Measurements from ENCODE around the gene SH3BGRL3.

SH3BGRL3 gene

DNA sequence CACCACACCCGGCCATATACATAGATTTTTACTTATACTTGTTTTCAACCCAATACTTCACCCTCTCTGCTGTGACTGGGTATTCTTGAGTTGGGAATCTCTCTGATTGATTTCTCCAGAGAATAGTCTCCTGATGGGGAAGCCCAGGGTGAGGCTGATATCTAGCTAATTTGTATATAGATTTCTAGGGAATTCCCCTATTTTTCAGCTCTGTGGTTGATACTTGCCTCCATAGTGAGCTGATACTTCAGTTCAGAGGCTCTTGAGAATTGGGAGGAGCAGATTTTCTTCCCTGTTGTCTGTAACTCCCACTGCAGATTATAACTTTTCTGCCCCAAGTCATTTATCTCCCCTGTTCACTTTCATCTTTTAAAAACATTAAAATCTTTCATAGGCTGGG, 14.5 kb upstream of the SH3BGRL3 start:
- no peak overlapping the region for H3K14ac ChIP-seq (ENCODE audit: low read length)
- no peak overlapping the region for H3K18ac ChIP-seq (ENCODE audit: low read length)
- no peak overlapping the region for H4K12ac ChIP-seq (ENCODE audit: low read depth, low read length)
- H3K36me3 ChIP-seq (ENCODE audit: control insufficient read depth in 1 of 2, insufficient read depth in 2 of 2, low read length in 2 of 2), result peaks cover 22 to 25% of the 10 kb centered on the region in 2 experiments
- H4K91ac ChIP-seq (ENCODE audit: low read depth, low read length), result no peak overlapping the region
- H2BK5ac ChIP-seq (ENCODE audit: low read depth, low read length, poor library complexity), result no peak overlapping the region
- H3K4ac ChIP-seq (ENCODE audit: low read depth, low read length), result no peak overlapping the region
- no peak overlapping the region for H2BK12ac ChIP-seq (ENCODE audit: low read length)
- no peak overlapping the region for H3K23ac ChIP-seq (ENCODE audit: low read length)
- H3K79me1 ChIP-seq (ENCODE audit: low read length), result no peaks in the 10 kb centered on the region
- H3K4me1 ChIP-seq (ENCODE audit: control insufficient read depth in 1 of 2, insufficient read depth in 2 of 2, low read length in 2 of 2), result no peaks in the 10 kb centered on the region
- WGBS (ENCODE audit: extremely low coverage, insufficient coverage, insufficient read length), result no CpG with 5 or more reads among the region's 1 CpG
- no peak overlapping the region for H3K27ac ChIP-seq (ENCODE audit: low read depth, low read length)
- H3K27me3 ChIP-seq (ENCODE audit: insufficient read depth, low read length), result no peaks in the 10 kb centered on the region
- no peak overlapping the region for H2AK5ac ChIP-seq (ENCODE audit: low read length)
- no peaks in the 10 kb centered on the region for H3K79me2 ChIP-seq (ENCODE audit: control insufficient read depth, insufficient read depth, low read length, poor library complexity)
- no peak overlapping the region for H2BK120ac ChIP-seq (ENCODE audit: insufficient read depth, low read length, poor library complexity)
- H3K4me2 ChIP-seq (ENCODE audit: low read length), result no peak overlapping the region
- H3K9me3 ChIP-seq (ENCODE audit: insufficient read depth, low read depth, low read length), result peaks cover 3% of the 10 kb centered on the region
- no peak for DNase-seq
- H3K9ac ChIP-seq (ENCODE audit: low read length), result no peak overlapping the region
- no peak overlapping the region for H2AFZ ChIP-seq (ENCODE audit: insufficient read depth, low read length, poor library complexity)
- H4K8ac ChIP-seq (ENCODE audit: low read depth, low read length), result no peak overlapping the region
- H3K4me3 ChIP-seq (ENCODE audit: low read depth, low read length), result no peak overlapping the region

DNA sequence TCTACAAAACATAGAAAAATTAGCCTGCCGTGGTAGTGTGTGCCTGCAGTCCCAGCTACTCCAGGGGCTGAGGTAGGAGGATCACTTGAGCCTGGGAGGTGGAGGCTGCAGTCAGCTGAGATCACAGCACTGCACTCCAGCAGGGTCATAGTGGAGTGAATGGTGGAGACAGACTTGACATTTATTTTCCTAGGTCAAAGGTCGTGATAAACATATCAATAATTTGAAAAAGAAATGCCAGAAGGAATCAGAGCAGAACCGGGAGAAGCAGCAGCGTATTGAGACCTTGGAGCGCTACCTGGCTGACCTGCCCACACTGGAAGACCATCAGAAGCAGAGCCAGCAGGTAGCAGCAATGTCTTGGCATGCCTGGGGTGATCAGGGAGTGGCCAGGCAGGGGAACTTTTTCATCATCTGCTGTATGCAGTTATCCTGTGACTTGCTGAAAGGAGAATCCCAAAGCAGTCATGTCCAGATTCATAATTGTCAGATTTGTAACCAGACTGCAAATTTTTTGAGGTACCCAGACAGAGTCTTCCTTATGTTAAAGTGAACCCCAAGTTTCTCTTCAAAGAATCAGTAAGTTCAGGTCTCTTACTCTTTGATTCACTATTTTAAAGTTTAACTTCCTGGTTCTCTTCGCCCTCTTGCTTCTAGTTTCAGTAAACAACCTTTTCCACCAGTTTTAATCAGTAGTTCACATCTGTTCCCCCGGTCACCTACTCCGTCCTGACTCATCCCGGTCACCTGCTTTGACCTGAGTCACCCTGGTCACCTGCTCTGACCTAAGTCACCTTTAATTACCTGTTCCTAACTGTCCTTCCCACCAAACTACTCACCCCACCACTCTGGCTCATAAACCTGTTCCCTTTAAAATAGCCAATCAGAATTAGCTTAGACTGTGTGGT, 11.3 kb upstream of the SH3BGRL3 start:
- Histone ChIP-seq H3K23ac (ENCODE audit: low read length) (no peak overlapping the region), H3K36me3 (ENCODE audit: control insufficient read depth in 1 of 2, insufficient read depth in 2 of 2, low read length in 2 of 2) (peaks cover 15 to 29% of the 10 kb centered on the region in 2 experiments), H3K14ac (ENCODE audit: low read length) (no peak overlapping the region), H2AFZ (ENCODE audit: insufficient read depth, low read length, poor library complexity) (no peak overlapping the region), H3K27me3 (ENCODE audit: insufficient read depth, low read length) (no peaks in the 10 kb centered on the region), H3K9ac (ENCODE audit: low read length) (no peak overlapping the region), H3K4me3 (ENCODE audit: low read depth, low read length) (no peak overlapping the region), H2BK5ac (ENCODE audit: low read depth, low read length, poor library complexity) (no peak overlapping the region), H3K4ac (ENCODE audit: low read depth, low read length) (no peak overlapping the region), H3K9me3 (ENCODE audit: insufficient read depth, low read depth, low read length) (peaks cover 3% of the 10 kb centered on the region), H4K91ac (ENCODE audit: low read depth, low read length) (peak overlapping the region; percentile 25), H3K79me1 (ENCODE audit: low read length) (no peaks in the 10 kb centered on the region), H2BK12ac (ENCODE audit: low read length) (no peak overlapping the region), H3K27ac (ENCODE audit: low read depth, low read length) (peak overlapping the region; percentile 20), H3K18ac (ENCODE audit: low read length) (no peak overlapping the region), H3K4me2 (ENCODE audit: low read length) (no peak overlapping the region), H4K12ac (ENCODE audit: low read depth, low read length) (no peak overlapping the region), H3K4me1 (ENCODE audit: control insufficient read depth in 1 of 2, insufficient read depth in 2 of 2, low read length in 2 of 2) (no peaks in the 10 kb centered on the region), H4K8ac (ENCODE audit: low read depth, low read length) (no peak overlapping the region), H3K79me2 (ENCODE audit: control insufficient read depth, insufficient read depth, low read length, poor library complexity) (no peaks in the 10 kb centered on the region), H2BK120ac (ENCODE audit: insufficient read depth, low read length, poor library complexity) (no peak overlapping the region), H2AK5ac (ENCODE audit: low read length) (no peak overlapping the region)
- no CpG with 5 or more reads among the region's 9 CpGs for WGBS (ENCODE audit: extremely low coverage, insufficient coverage, insufficient read length)
- DNase-seq, result peak; percentile 58 to 72

DNA sequence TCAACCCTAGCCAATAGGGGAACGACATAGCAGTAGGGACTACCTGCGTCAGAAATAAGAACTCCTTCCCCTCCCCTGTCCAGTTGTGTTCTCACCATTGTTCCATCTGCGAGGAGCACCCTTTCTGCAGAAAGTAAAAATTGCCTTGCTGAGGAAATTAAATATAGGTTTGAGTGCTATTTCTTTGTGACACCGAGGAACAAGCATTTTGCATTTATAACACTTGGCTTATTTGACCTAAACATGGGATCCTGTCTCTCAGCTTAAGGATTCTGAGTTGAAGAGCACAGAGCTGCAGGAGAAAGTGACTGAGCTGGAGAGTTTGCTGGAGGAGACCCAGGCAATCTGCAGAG, 10.7 kb upstream of the SH3BGRL3 start:
- no peak overlapping the region for H2BK12ac ChIP-seq (ENCODE audit: low read length)
- no peak overlapping the region for H3K9ac ChIP-seq (ENCODE audit: low read length)
- no peak overlapping the region for H2AK5ac ChIP-seq (ENCODE audit: low read length)
- no peak overlapping the region for H3K4ac ChIP-seq (ENCODE audit: low read depth, low read length)
- H3K23ac ChIP-seq (ENCODE audit: low read length), result no peak overlapping the region
- no peak overlapping the region for H4K91ac ChIP-seq (ENCODE audit: low read depth, low read length)
- no peak overlapping the region for H3K18ac ChIP-seq (ENCODE audit: low read length)
- H4K12ac ChIP-seq (ENCODE audit: low read depth, low read length), result no peak overlapping the region
- peaks cover 15 to 29% of the 10 kb centered on the region in 2 experiments for H3K36me3 ChIP-seq (ENCODE audit: control insufficient read depth in 1 of 2, insufficient read depth in 2 of 2, low read length in 2 of 2)
- DNase-seq, result no peak
- no peak overlapping the region for H3K27ac ChIP-seq (ENCODE audit: low read depth, low read length)
- H2BK5ac ChIP-seq (ENCODE audit: low read depth, low read length, poor library complexity), result no peak overlapping the region
- H3K4me3 ChIP-seq (ENCODE audit: low read depth, low read length), result no peak overlapping the region
- no peak overlapping the region for H4K8ac ChIP-seq (ENCODE audit: low read depth, low read length)
- H3K79me2 ChIP-seq (ENCODE audit: control insufficient read depth, insufficient read depth, low read length, poor library complexity), result no peaks in the 10 kb centered on the region
- H2AFZ ChIP-seq (ENCODE audit: insufficient read depth, low read length, poor library complexity), result no peak overlapping the region
- no peaks in the 10 kb centered on the region for H3K4me1 ChIP-seq (ENCODE audit: control insufficient read depth in 1 of 2, insufficient read depth in 2 of 2, low read length in 2 of 2)
- H3K14ac ChIP-seq (ENCODE audit: low read length), result no peak overlapping the region
- no peak overlapping the region for H3K4me2 ChIP-seq (ENCODE audit: low read length)
- H3K79me1 ChIP-seq (ENCODE audit: low read length), result no peaks in the 10 kb centered on the region
- WGBS (ENCODE audit: extremely low coverage, insufficient coverage, insufficient read length), result no CpG with 5 or more reads among the region's 4 CpGs
- H3K9me3 ChIP-seq (ENCODE audit: insufficient read depth, low read depth, low read length), result peaks cover 3% of the 10 kb centered on the region
- H3K27me3 ChIP-seq (ENCODE audit: insufficient read depth, low read length), result no peaks in the 10 kb centered on the region
- no peak overlapping the region for H2BK120ac ChIP-seq (ENCODE audit: insufficient read depth, low read length, poor library complexity)

DNA sequence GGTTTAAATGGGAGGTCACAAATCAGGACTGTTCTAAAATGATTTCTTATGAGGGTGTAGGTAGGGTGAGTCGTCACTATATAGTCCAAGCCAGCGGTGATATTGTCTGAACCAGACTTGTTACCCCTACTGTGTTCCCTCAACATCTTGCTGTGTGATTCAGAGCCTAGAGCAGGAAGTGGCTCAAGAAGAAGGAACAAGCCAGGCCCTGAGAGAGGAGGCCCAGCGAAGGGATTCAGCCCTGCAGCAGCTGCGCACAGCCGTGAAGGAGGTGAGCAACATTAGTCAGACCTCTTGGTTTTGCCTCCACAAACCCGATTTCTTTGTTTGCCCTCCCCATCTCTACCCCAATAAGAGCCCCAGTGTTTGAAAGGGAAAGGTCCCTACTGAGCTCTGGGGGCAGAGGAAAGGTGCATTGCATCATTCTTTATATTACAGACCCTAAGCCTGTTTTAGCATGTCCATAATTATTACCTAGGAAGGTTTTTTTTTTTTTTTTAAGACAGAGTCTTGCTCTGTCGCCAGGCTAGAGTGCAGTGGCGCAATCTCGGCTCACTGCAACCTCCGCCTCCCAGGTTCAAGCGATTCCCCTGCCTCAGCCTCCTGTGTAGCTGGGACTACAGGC, 5.0 kb upstream of the SH3BGRL3 start:
- no peak overlapping the region for H3K27ac ChIP-seq (ENCODE audit: low read depth, low read length)
- no CpG with 5 or more reads among the region's 11 CpGs for WGBS (ENCODE audit: extremely low coverage, insufficient coverage, insufficient read length)

More for the DNA sequence above, 5.0 kb upstream of the SH3BGRL3 start:
- H2BK120ac ChIP-seq (ENCODE audit: insufficient read depth, low read length, poor library complexity), result no peak overlapping the region
- H3K14ac ChIP-seq (ENCODE audit: low read length), result no peak overlapping the region
- no peak overlapping the region for H3K4me2 ChIP-seq (ENCODE audit: low read length)
- no peak overlapping the region for H3K23ac ChIP-seq (ENCODE audit: low read length)
- no peak overlapping the region for H4K8ac ChIP-seq (ENCODE audit: low read depth, low read length)
- H3K18ac ChIP-seq (ENCODE audit: low read length), result no peak overlapping the region
- H2BK5ac ChIP-seq (ENCODE audit: low read depth, low read length, poor library complexity), result no peak overlapping the region
- H3K79me2 ChIP-seq (ENCODE audit: control insufficient read depth, insufficient read depth, low read length, poor library complexity), result no peaks in the 10 kb centered on the region
- peaks cover under 1% of the 10 kb centered on the region for H3K79me1 ChIP-seq (ENCODE audit: low read length)
- no peak overlapping the region for H3K4me3 ChIP-seq (ENCODE audit: low read depth, low read length)
- H2AK5ac ChIP-seq (ENCODE audit: low read length), result no peak overlapping the region
- peaks cover 6 to 13% of the 10 kb centered on the region in 2 experiments for H3K4me1 ChIP-seq (ENCODE audit: control insufficient read depth in 1 of 2, insufficient read depth in 2 of 2, low read length in 2 of 2)
- no peaks in the 10 kb centered on the region for H3K9me3 ChIP-seq (ENCODE audit: insufficient read depth, low read depth, low read length)
- no peaks in the 10 kb centered on the region for H3K27me3 ChIP-seq (ENCODE audit: insufficient read depth, low read length)
- H3K4ac ChIP-seq (ENCODE audit: low read depth, low read length), result no peak overlapping the region
- H4K91ac ChIP-seq (ENCODE audit: low read depth, low read length), result no peak overlapping the region
- no peak overlapping the region for H2BK12ac ChIP-seq (ENCODE audit: low read length)
- peaks cover 22 to 41% of the 10 kb centered on the region in 2 experiments for H3K36me3 ChIP-seq (ENCODE audit: control insufficient read depth in 1 of 2, insufficient read depth in 2 of 2, low read length in 2 of 2)
- no peak overlapping the region for H3K9ac ChIP-seq (ENCODE audit: low read length)
- DNase-seq, result no peak
- no peak overlapping the region for H4K12ac ChIP-seq (ENCODE audit: low read depth, low read length)
- H2AFZ ChIP-seq (ENCODE audit: insufficient read depth, low read length, poor library complexity), result no peak overlapping the region

All from trophoblast cell (in vitro differentiated cells and primary cell).